ENCODE measurements around the gene CCDC12. TPM values are rescaled to one million over a fixed set of nuclear protein-coding genes. Genes with fewer than 3 reads are reported as not detected.

CCDC12 gene
- total RNA-seq, 1 experiment from 2014 or later, result 46.5 TPM

- H3K36me3 ChIP-seq (ENCODE audit: control insufficient read depth in 1 of 2, insufficient read depth in 2 of 2, low read length in 2 of 2), result peaks cover 0 to 14% of the 10 kb centered on the region in 2 experiments; a peak in 1 of 4 replicates
- H3K9ac ChIP-seq (ENCODE audit: low read length), result no peak overlapping the region
- peaks cover 100% of the 10 kb centered on the region for H3K79me2 ChIP-seq (ENCODE audit: insufficient read depth, low read length)
- intact Hi-C loops (cut with micrococcal nuclease), result no loop called here
- CTCF ChIA-PET, result no interaction called here
- no peak overlapping the region for H3K4me3 ChIP-seq (replicated peaks in 1 of 2; ENCODE audit: low read depth in 1 of 2, low read length in 2 of 2)
- no peaks in the 10 kb centered on the region for H3K9me3 ChIP-seq (ENCODE audit: control insufficient read depth in 1 of 2, insufficient read depth in 1 of 2, low read depth in 1 of 2, low read length in 2 of 2)
- TF ChIP-seq EZH2 (IDR thresholded peaks at IDR 0.05) (no peak), POLR2AphosphoS5 (IDR thresholded peaks at IDR 0.05; ENCODE audit: low read depth, low read length) (no peak), YY1 (IDR thresholded peaks at IDR 0.05; ENCODE audit: extremely low read depth, insufficient replicate concordance, low read depth, low read length) (no peak)
- RAD21 ChIA-PET (ENCODE audit: low non-redundant PET in 1 of 2, low total read pairs in 2 of 2, uncharacterized antibody in 2 of 2, unreplicated experiment in 2 of 2), result no interaction called here
- BruUV-seq (replicated peaks), result no TSS peak
- H3K4me2 ChIP-seq (ENCODE audit: low read length), result no peak overlapping the region
- no peak for ATAC-seq
- H3K27me3 ChIP-seq (ENCODE audit: insufficient read depth, low read length), result no peaks in the 10 kb centered on the region
- H2AFZ ChIP-seq (ENCODE audit: low read depth, low read length, poor library complexity, severe bottlenecking), result no peak overlapping the region
- no peak for DNase-seq (ENCODE audit: low read depth, low spot score)
- POLR2A ChIA-PET, result interaction anchor here (1.3 kb wide), 1 partner anchor 12 kb away, joined by 3 read pairs; no protein-coding TSS in a partner anchor
- no peaks in the 10 kb centered on the region for H3K9me2 ChIP-seq (ENCODE audit: insufficient read depth)
- H3K27ac ChIP-seq (ENCODE audit: low read depth, low read length), result no peak overlapping the region
- H3K4me1 ChIP-seq (ENCODE audit: control insufficient read depth in 1 of 2, insufficient read depth in 2 of 2, low read length in 2 of 2), result peaks cover 2 to 18% of the 10 kb centered on the region in 2 experiments; a peak in 3 of 4 replicates
- H4K20me1 ChIP-seq (ENCODE audit: insufficient read depth), result peaks cover 32% of the 10 kb centered on the region; the same call in 1 of the 2 replicates
These were observed 5.4 kb downstream of the CCDC12 start for GRCh38 chr3:46971151-46971550.

- ATAC-seq (no peak), DNase-seq (ENCODE audit: low read depth, low spot score) (no peak)
- no peak overlapping the region for H3K27ac ChIP-seq (ENCODE audit: low read depth, low read length)
- H3K4me3 ChIP-seq (replicated peaks in 1 of 2; ENCODE audit: low read depth in 1 of 2, low read length in 2 of 2), result no peak overlapping the region
- BruUV-seq (replicated peaks), result no TSS peak
- H3K27me3 ChIP-seq (ENCODE audit: insufficient read depth, low read length), result no peaks in the 10 kb centered on the region
- no peak overlapping the region for H3K4me2 ChIP-seq (ENCODE audit: low read length)
- no peak overlapping the region for H3K9ac ChIP-seq (ENCODE audit: low read length)
- peaks cover 100% of the 10 kb centered on the region for H3K79me2 ChIP-seq (ENCODE audit: insufficient read depth, low read length)
- H3K9me3 ChIP-seq (ENCODE audit: control insufficient read depth in 1 of 2, insufficient read depth in 1 of 2, low read depth in 1 of 2, low read length in 2 of 2), result no peaks in the 10 kb centered on the region
- peaks cover 32% of the 10 kb centered on the region; the same call in 1 of the 2 replicates for H4K20me1 ChIP-seq (ENCODE audit: insufficient read depth)
- H3K4me1 ChIP-seq (ENCODE audit: control insufficient read depth in 1 of 2, insufficient read depth in 2 of 2, low read length in 2 of 2), result peaks cover 2 to 19% of the 10 kb centered on the region in 2 experiments; a peak in 3 of 4 replicates
- RAD21 ChIA-PET (ENCODE audit: low non-redundant PET in 1 of 2, low total read pairs in 2 of 2, uncharacterized antibody in 2 of 2, unreplicated experiment in 2 of 2), result no interaction called here
- no peak overlapping the region for H2AFZ ChIP-seq (ENCODE audit: low read depth, low read length, poor library complexity, severe bottlenecking)
- CTCF ChIA-PET, result no interaction called here
- H3K9me2 ChIP-seq (ENCODE audit: insufficient read depth), result no peaks in the 10 kb centered on the region
- H3K36me3 ChIP-seq (ENCODE audit: control insufficient read depth in 1 of 2, insufficient read depth in 2 of 2, low read length in 2 of 2), result peaks cover 0 to 17% of the 10 kb centered on the region in 2 experiments; a peak in 1 of 4 replicates
- POLR2A ChIA-PET, result interaction anchor here (0.7 to 1.3 kb wide), 2 partner anchors 12 to 279 kb away, joined by 3 read pairs; no protein-coding TSS in a partner anchor
- intact Hi-C loops (cut with micrococcal nuclease), result no loop called here
- no peak for TF ChIP-seq TCF7L2 (IDR thresholded peaks at IDR 0.05; ENCODE audit: borderline replicate concordance, extremely low read depth, insufficient read depth, insufficient read length)
- no peak for TF ChIP-seq CTCF (IDR thresholded peaks at IDR 0.05 in 2 of 3, conservative IDR thresholded peaks at IDR 0.05 in 1 of 3; ENCODE audit: borderline replicate concordance in 1 of 3, insufficient read depth in 1 of 3, low read depth in 2 of 3, low read length in 2 of 3)
- no peak for TF ChIP-seq RAD21 (IDR thresholded peaks at IDR 0.05; ENCODE audit: low read depth)
- no peak for TF ChIP-seq YY1 (IDR thresholded peaks at IDR 0.05; ENCODE audit: extremely low read depth, insufficient replicate concordance, low read depth, low read length)
- TF ChIP-seq ZBTB33 (IDR thresholded peaks at IDR 0.05; ENCODE audit: extremely low read depth, insufficient replicate concordance, low read length), result no peak
- TF ChIP-seq ATF3 (IDR thresholded peaks at IDR 0.05), result no peak
- no peak for TF ChIP-seq SP1 (IDR thresholded peaks at IDR 0.05; ENCODE audit: low read depth)
- no peak for TF ChIP-seq MAX (IDR thresholded peaks at IDR 0.05)
- TF ChIP-seq POLR2A (IDR thresholded peaks at IDR 0.05; ENCODE audit: borderline replicate concordance, extremely low read depth, insufficient read depth, insufficient read length), result no peak
- no peak for TF ChIP-seq FOSL1 (IDR thresholded peaks at IDR 0.05; ENCODE audit: low read depth)
- TF ChIP-seq ZNF274 (IDR thresholded peaks at IDR 0.05; ENCODE audit: low read depth, low read length), result no peak
- no peak for TF ChIP-seq POLR2AphosphoS5 (IDR thresholded peaks at IDR 0.05; ENCODE audit: low read depth, low read length)
- TF ChIP-seq ZFX (IDR thresholded peaks at IDR 0.05), result no peak
- TF ChIP-seq CBX3 (IDR thresholded peaks at IDR 0.05; ENCODE audit: low read depth), result no peak
These were observed 6.0 kb downstream of the CCDC12 start for GRCh38 chr3:46970391-46971091.
